DND-41 (cell line): ENCODE data around the gene PTPRA.

Source experiments
- ATAC-seq: fragments of 200-7000 bp; cut with Tn5 transposase; 3 replicates; pipeline ENCODE4 v1.9.1; 2021; ENCODE audit warnings: low read depth; ENCODE audit not compliant: insufficient read depth
- DNase-seq: peaks from one replicate; pipeline ENCODE4 v3.0.0-alpha.2; 2020
- H2AFZ ChIP-seq: 2 replicates; pipeline ENCODE4 v1.6.0; 2012; ENCODE audit warnings: low read depth, low read length
- H3K27ac ChIP-seq: 2 replicates; pipeline ENCODE4 v1.5.1; 2012; ENCODE audit warnings: low read length, inconsistent platforms
- H3K27me3 ChIP-seq: fragments of 200-600 bp; sonication (generic); 2 replicates; pipeline ENCODE4 v1.6.0; 2012; ENCODE audit warnings: low read length, mild to moderate bottlenecking, inconsistent platforms; ENCODE audit not compliant: insufficient read depth, poor library complexity
- H3K36me3 ChIP-seq: 2 replicates; pipeline ENCODE4 v1.5.1; 2012; ENCODE audit warnings: low read length, inconsistent platforms; ENCODE audit not compliant: insufficient read depth
- H3K4me1 ChIP-seq: 2 replicates; pipeline ENCODE4 v1.5.1; 2012; ENCODE audit warnings: mild to moderate bottlenecking, low read length; ENCODE audit not compliant: insufficient read depth
- H3K4me2 ChIP-seq: 2 replicates; pipeline ENCODE4 v1.6.0; 2012; ENCODE audit warnings: mild to moderate bottlenecking, moderate library complexity, low read length, inconsistent platforms; ENCODE audit not compliant: insufficient read depth
- H3K4me3 ChIP-seq, 2 experiments: fragments of 200-600 bp in 1 of 2; shearing (Covaris generic) in 1 of 2; 2 replicates each; pipeline ENCODE4 v1.5.1; 2012 to 2016; ENCODE audit warnings: inconsistent platforms in 2 of 2, low read length in 2 of 2, mild to moderate bottlenecking in 2 of 2, low read depth in 1 of 2, moderate library complexity in 1 of 2
- H3K79me2 ChIP-seq: 2 replicates; pipeline ENCODE4 v1.6.0; 2012; ENCODE audit warnings: low read length, inconsistent platforms; ENCODE audit not compliant: insufficient read depth
- H3K9ac ChIP-seq: 2 replicates; pipeline ENCODE4 v1.6.0; 2012; ENCODE audit warnings: low read depth, mild to moderate bottlenecking, inconsistent platforms, low read length, moderate library complexity
- H3K9me3 ChIP-seq: 2 replicates; pipeline ENCODE4 v1.5.1; 2012; ENCODE audit warnings: low read length, moderate library complexity, mild to moderate bottlenecking, inconsistent platforms; ENCODE audit not compliant: insufficient read depth, severe bottlenecking
- H4K20me1 ChIP-seq: 2 replicates; pipeline ENCODE4 v1.6.0; 2012; ENCODE audit warnings: low read length; ENCODE audit not compliant: insufficient read depth
- EZH2 ChIP-seq: IDR thresholded peaks from 3 replicates; pipeline ENCODE4 v1.6.1; 2012; ENCODE audit warnings: borderline replicate concordance, low read depth, mild to moderate bottlenecking, moderate library complexity, low read length, inconsistent platforms; ENCODE audit not compliant: severe bottlenecking
- TF ChIP-seq, protein P1 (sequence below): IDR thresholded peaks from 2 replicates; pipeline ENCODE4 v1.5.1; 2012; ENCODE audit warnings: borderline replicate concordance, low read length, moderate library complexity, mild to moderate bottlenecking; ENCODE audit not compliant: poor library complexity, severe bottlenecking; ENCODE audit errors: extremely low read depth

The PTPRA gene

DNA sequence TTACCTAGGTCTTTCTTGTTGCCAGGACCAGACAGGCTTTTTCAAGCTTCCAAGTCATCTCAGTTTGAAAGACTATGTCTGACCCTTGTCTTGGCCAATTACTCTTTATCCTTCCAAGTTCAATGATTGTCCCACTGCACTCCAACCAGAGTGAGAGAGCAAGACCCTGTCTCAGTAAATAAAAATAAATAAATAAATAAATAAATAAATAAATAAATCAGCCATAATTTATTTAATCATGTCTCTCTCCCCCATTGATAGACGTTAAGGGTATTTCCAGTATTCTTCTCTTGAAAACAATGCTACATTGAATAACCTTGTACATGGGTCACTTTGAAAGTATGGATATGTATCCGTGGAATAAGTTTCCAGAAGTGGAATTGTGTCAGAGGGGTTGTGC, 83.2 kb downstream of the PTPRA start:
- Histone ChIP-seq H3K9ac (no peak overlapping the region), H3K36me3 (peaks cover 25% of the 10 kb centered on the region), H3K79me2 (peaks cover 2% of the 10 kb centered on the region), H3K27ac (no peak overlapping the region), H4K20me1 (peaks cover 5% of the 10 kb centered on the region; the same call in 1 of the 2 replicates), H3K27me3 (no peaks in the 10 kb centered on the region), H3K4me1 (no peaks in the 10 kb centered on the region), H2AFZ (no peak overlapping the region), H3K9me3 (no peaks in the 10 kb centered on the region), H3K4me2 (no peak overlapping the region), H3K4me3 (no peak overlapping the region)
- TF ChIP-seq, protein P1, sequence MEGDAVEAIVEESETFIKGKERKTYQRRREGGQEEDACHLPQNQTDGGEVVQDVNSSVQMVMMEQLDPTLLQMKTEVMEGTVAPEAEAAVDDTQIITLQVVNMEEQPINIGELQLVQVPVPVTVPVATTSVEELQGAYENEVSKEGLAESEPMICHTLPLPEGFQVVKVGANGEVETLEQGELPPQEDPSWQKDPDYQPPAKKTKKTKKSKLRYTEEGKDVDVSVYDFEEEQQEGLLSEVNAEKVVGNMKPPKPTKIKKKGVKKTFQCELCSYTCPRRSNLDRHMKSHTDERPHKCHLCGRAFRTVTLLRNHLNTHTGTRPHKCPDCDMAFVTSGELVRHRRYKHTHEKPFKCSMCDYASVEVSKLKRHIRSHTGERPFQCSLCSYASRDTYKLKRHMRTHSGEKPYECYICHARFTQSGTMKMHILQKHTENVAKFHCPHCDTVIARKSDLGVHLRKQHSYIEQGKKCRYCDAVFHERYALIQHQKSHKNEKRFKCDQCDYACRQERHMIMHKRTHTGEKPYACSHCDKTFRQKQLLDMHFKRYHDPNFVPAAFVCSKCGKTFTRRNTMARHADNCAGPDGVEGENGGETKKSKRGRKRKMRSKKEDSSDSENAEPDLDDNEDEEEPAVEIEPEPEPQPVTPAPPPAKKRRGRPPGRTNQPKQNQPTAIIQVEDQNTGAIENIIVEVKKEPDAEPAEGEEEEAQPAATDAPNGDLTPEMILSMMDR, result no peak
- TF ChIP-seq EZH2, result no peak
- no peak for DNase-seq
- no peak for ATAC-seq

DNA sequence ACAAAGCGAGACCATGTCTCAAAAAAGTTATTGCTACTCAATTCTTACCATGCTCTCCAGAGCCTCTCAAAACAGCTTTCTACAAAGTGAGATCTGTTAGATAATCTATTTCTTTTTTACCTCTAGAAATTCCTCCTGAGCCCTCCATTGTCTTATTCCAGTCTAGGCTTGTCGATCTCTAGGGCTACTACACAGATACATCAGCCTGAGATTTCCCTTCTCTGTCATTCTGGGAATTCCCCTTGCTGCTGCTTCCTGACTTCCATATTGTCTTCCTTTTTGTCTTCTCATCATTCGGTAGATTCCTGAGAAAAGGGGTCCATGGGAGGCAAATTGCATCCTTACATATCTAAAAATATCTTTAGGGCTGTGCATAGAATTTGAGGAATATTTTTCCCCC, 94.6 kb downstream of the PTPRA start:
- H3K79me2 ChIP-seq, result no peaks in the 10 kb centered on the region
- no peak overlapping the region for H3K4me2 ChIP-seq
- no peak overlapping the region for H3K27ac ChIP-seq
- no peaks in the 10 kb centered on the region for H3K9me3 ChIP-seq
- H3K9ac ChIP-seq, result no peak overlapping the region
- TF ChIP-seq, protein P1, result no peak
- no peak for TF ChIP-seq EZH2
- no peak for ATAC-seq
- H3K4me1 ChIP-seq, result no peaks in the 10 kb centered on the region
- H3K36me3 ChIP-seq, result peaks cover 54% of the 10 kb centered on the region
- no peak overlapping the region for H2AFZ ChIP-seq
- no peak overlapping the region for H3K4me3 ChIP-seq
- no peaks in the 10 kb centered on the region for H4K20me1 ChIP-seq
- H3K27me3 ChIP-seq, result no peaks in the 10 kb centered on the region
- DNase-seq, result no peak

DNA sequence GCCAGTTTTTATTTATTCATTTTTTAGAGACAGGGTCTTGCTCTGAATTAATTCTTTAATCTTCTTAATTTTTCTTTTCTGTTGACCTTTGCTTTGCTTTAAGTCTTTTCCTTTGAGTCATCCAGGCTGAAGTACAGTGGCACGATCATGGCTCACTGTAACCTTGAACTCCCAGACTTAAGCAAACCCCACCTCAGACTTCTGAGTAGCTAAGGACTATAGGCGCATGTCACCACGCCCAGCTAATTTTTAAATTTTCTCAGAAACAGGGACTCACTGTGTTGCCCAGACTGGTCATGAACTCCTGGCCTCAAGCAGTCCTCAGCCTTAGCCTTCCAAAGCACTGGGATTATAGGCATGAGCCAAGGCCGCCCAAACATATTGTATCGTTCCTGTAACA, 98.8 kb downstream of the PTPRA start:
- Histone ChIP-seq H4K20me1 (peaks cover 3% of the 10 kb centered on the region; the same call in 1 of the 2 replicates), H3K36me3 (peaks cover 29% of the 10 kb centered on the region; the same call in 1 of the 2 replicates), H3K4me2 (no peak overlapping the region), H3K27me3 (no peaks in the 10 kb centered on the region), H3K9me3 (no peaks in the 10 kb centered on the region), H3K4me1 (no peaks in the 10 kb centered on the region), H3K4me3 (no peak overlapping the region), H3K27ac (no peak overlapping the region), H3K79me2 (peaks cover 3% of the 10 kb centered on the region; the same call in 1 of the 2 replicates), H3K9ac (no peak overlapping the region), H2AFZ (no peak overlapping the region)
- no peak for TF ChIP-seq EZH2
- TF ChIP-seq, protein P1, result no peak
- DNase-seq (no peak), ATAC-seq (no peak)

DNA sequence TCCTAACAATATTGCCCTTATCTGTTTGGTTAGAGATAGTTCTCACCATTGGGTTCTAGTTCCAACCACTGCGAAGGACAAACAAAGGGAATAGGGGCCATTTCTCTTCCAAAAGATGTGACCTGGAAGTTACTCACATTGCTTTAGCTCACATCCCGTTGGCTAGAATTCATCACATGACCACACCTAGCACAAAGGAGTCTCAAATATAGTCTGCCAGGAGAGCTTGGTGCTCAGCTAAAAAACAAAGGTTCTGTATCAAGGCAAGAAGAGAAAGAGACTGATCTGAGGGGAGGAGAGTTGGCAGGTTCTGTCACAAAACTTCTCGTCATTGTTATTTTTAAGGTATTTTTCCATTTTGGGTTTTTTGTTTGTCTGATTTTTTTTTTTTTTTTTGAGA, 100.3 kb downstream of the PTPRA start:
- Histone ChIP-seq H3K4me1 (no peaks in the 10 kb centered on the region), H3K36me3 (peaks cover 18% of the 10 kb centered on the region; the same call in 1 of the 2 replicates), H3K27ac (no peak overlapping the region), H3K79me2 (peaks cover 3% of the 10 kb centered on the region; the same call in 1 of the 2 replicates), H3K9me3 (no peaks in the 10 kb centered on the region), H3K4me3 (no peak overlapping the region), H4K20me1 (peaks cover 3% of the 10 kb centered on the region; the same call in 1 of the 2 replicates), H3K9ac (no peak overlapping the region), H3K4me2 (no peak overlapping the region), H3K27me3 (no peaks in the 10 kb centered on the region), H2AFZ (no peak overlapping the region)
- ATAC-seq (no peak), DNase-seq (no peak)
- no peak for TF ChIP-seq EZH2
- TF ChIP-seq, protein P1, result no peak
